ENCODE results near the gene FAM168A. TPM values are rescaled to one million over a fixed set of nuclear protein-coding genes. Genes with fewer than 3 reads are reported as not detected.

The FAM168A gene
- total and polyA plus RNA-seq, 2 of the 8 experiments (the other 6 are each of a cell fraction or from before 2014, with no cell fraction given) = 17.1 to 21.6 TPM

- Histone ChIP-seq H3K4ac (replicated peaks; ENCODE audit: insufficient read length, low read depth, low read length) (no peak overlapping the region), H4K8ac (ENCODE audit: extremely low read depth, insufficient read depth, low read length) (no peak overlapping the region), H3K9me3 (ENCODE audit: insufficient read depth in 2 of 2, low read depth in 1 of 2, low read length in 1 of 2) (no peaks in the 10 kb centered on the region), H3K56ac (replicated peaks; ENCODE audit: insufficient read length, low read depth, low read length) (no peak overlapping the region), H2AFZ (ENCODE audit: low read length) (no peak overlapping the region), H3K27me3 (replicated peaks in 1 of 4; ENCODE audit: control insufficient read depth in 3 of 4, extremely low read depth in 1 of 4, insufficient read depth in 3 of 4, low read length in 3 of 4) (no peaks in the 10 kb centered on the region), H4K20me1 (replicated peaks in 1 of 2; ENCODE audit: control insufficient read depth in 1 of 2, insufficient read depth in 2 of 2, low read length in 2 of 2) (peaks cover 0 to 3% of the 10 kb centered on the region in 2 experiments), H2BK12ac (ENCODE audit: low read depth, low read length) (no peak overlapping the region), H2BK5ac (ENCODE audit: low read depth, low read length) (no peak overlapping the region), H4K5ac (ENCODE audit: insufficient read length, low read depth, low read length) (no peak overlapping the region), H4K91ac (replicated peaks; ENCODE audit: insufficient read length, low read length) (no peak overlapping the region), H3K79me1 (ENCODE audit: low read depth, low read length) (no peaks in the 10 kb centered on the region), H3K4me1 (replicated peaks in 1 of 4; ENCODE audit: control insufficient read depth in 3 of 4, insufficient read depth in 4 of 4, low read length in 3 of 4) (peaks cover 0 to 3% (median 2%) of the 10 kb centered on the region in 4 experiments; a peak in 5 of 7 replicates), H3K79me2 (ENCODE audit: control insufficient read depth in 1 of 2, insufficient read depth in 2 of 2, low read length in 2 of 2) (no peaks in the 10 kb centered on the region), H3K23me2 (ENCODE audit: low read depth, low read length) (no peaks in the 10 kb centered on the region), H3K23ac (ENCODE audit: insufficient read length) (no peak overlapping the region), H2BK120ac (replicated peaks; ENCODE audit: low read depth, low read length) (no peak overlapping the region), H3K18ac (ENCODE audit: extremely low read depth, low read length) (no peak overlapping the region), H3K27ac (ENCODE audit: low read depth, low read length) (no peak overlapping the region), H3K9ac (replicated peaks in 1 of 4; ENCODE audit: extremely low read depth in 1 of 4, low read depth in 3 of 4, low read length in 3 of 4) (no peak overlapping the region), H3K4me2 (ENCODE audit: insufficient read depth in 1 of 2, low read depth in 2 of 2, low read length in 2 of 2) (no peak overlapping the region), H2BK20ac (ENCODE audit: low read length) (no peak overlapping the region), H3K14ac (ENCODE audit: insufficient read length) (no peak overlapping the region), H3K36me3 (ENCODE audit: control insufficient read depth in 2 of 4, insufficient read depth in 4 of 4, low read length in 3 of 4) (peaks cover 0 to 9% (median 0%) of the 10 kb centered on the region in 4 experiments; a peak in 2 of 8 replicates), H2BK15ac (ENCODE audit: low read length) (no peak overlapping the region), H2AK5ac (ENCODE audit: low read depth, low read length) (no peak overlapping the region), H3K4me3 (ENCODE audit: extremely low read depth in 1 of 4, insufficient read depth in 2 of 4, low read depth in 3 of 4, low read length in 4 of 4) (no peak overlapping the region)
- FAIRE-seq (no peak), DNase-seq (ENCODE audit: low read depth in 1 of 2, low spot score in 2 of 2) (peak in 1 of 2 experiments; percentile 45)
- 83% methylated on average over 1 of the region's 1 CpG; no CpG with 5 or more reads in 1 of the 2 experiments for WGBS, 2 experiments (ENCODE audit: extremely low coverage in 1 of 2, insufficient coverage in 1 of 2, insufficient read length in 1 of 2, insufficient replicate concordance in 2 of 2, low coverage in 1 of 2, low lambda C conversion rate in 2 of 2, missing lambda C conversion rate in 1 of 2)
- ChIA-PET CTCF (ENCODE audit: partially characterized antibody) (interaction anchor here (0.6 to 59.1 kb wide), 18 partner anchors 9 to 529 kb away, joined by 3 to 1456 read pairs (median 4); partner anchors contain the start of genes FAM168A, P2RY6 and PLEKHB1), POLR2A (ENCODE audit: partially characterized antibody) (interaction anchor here (1.2 to 1.3 kb wide), 2 partner anchors 13 to 257 kb away, joined by 3 to 4 read pairs; no protein-coding TSS in a partner anchor)
- no peak for TF ChIP-seq JUN (IDR thresholded peaks at IDR 0.05; ENCODE audit: low read depth, low read length)
- TF ChIP-seq HDAC2 (IDR thresholded peaks at IDR 0.05; ENCODE audit: borderline replicate concordance in 1 of 2, low read depth in 2 of 2, low read length in 2 of 2) = no peak
- TF ChIP-seq SRF (IDR thresholded peaks at IDR 0.05; ENCODE audit: low read depth, low read length) = no peak
Measured at GRCh38 chr11:73402834-73403185, 195.1 kb downstream of the FAM168A start.

Measured in H1 (cell line).